ENCODE results near the gene CTSK. TPM values are rescaled to one million over a fixed set of nuclear protein-coding genes. Genes with fewer than 3 reads are reported as not detected.
"Not testable (repeated sequence)": the region's sequence is repeated elsewhere in the genome, so short reads cannot be mapped to it uniquely, and the experiment has no call there.

The CTSK gene
- total and polyA plus RNA-seq, 2 experiments from 2014 or later: 37.3 to 54.3 TPM

GRCh38 chr1:150775276-150775675, 32.8 kb downstream of the CTSK start:
- Histone ChIP-seq H3K4me3 (no peak overlapping the region), H3K4me2 (no peak overlapping the region), H3K4me1 (ENCODE audit: insufficient read depth) (no peaks in the 10 kb centered on the region), H3K9me3 (ENCODE audit: low read depth) (no peaks in the 10 kb centered on the region), H3K36me3 (replicated peaks; ENCODE audit: insufficient read depth, low read depth) (no peaks in the 10 kb centered on the region), H3K9me2 (replicated peaks; ENCODE audit: insufficient read depth) (no peaks in the 10 kb centered on the region), H2AFZ (no peak overlapping the region), H3K27me3 (no peaks in the 10 kb centered on the region), H4K20me1 (ENCODE audit: insufficient read depth, poor library complexity, severe bottlenecking) (no peaks in the 10 kb centered on the region), H3K27ac (no peak overlapping the region), H3K79me2 (no peaks in the 10 kb centered on the region)
- 98% methylated on average over 3 of the region's 3 CpGs for WGBS (ENCODE audit: low lambda C conversion rate, missing lambda C conversion rate)
- TF ChIP-seq EZH2phosphoT487 (IDR thresholded peaks at IDR 0.05; ENCODE audit: low read depth, severe bottlenecking, unreplicated experiment) (no peak), EZH2 (IDR thresholded peaks at IDR 0.05; ENCODE audit: borderline replicate concordance) (no peak), CTCF (IDR thresholded peaks at IDR 0.05; ENCODE audit: poor library complexity) (no peak)
- DNase-seq (ENCODE audit: low spot score): no peak

- Histone ChIP-seq H3K9me2 (replicated peaks; ENCODE audit: insufficient read depth) (no peaks in the 10 kb centered on the region), H3K4me1 (ENCODE audit: insufficient read depth) (no peaks in the 10 kb centered on the region), H3K9me3 (ENCODE audit: low read depth) (no peaks in the 10 kb centered on the region), H3K4me3 (no peak overlapping the region), H3K79me2 (no peaks in the 10 kb centered on the region), H3K36me3 (replicated peaks; ENCODE audit: insufficient read depth, low read depth) (no peaks in the 10 kb centered on the region), H4K20me1 (ENCODE audit: insufficient read depth, poor library complexity, severe bottlenecking) (no peaks in the 10 kb centered on the region), H3K27me3 (no peaks in the 10 kb centered on the region), H2AFZ (no peak overlapping the region), H3K4me2 (no peak overlapping the region), H3K27ac (peak overlapping the region; percentile 4)
- no peak for DNase-seq (ENCODE audit: low spot score)
- 74% methylated on average over 4 of the region's 4 CpGs for WGBS (ENCODE audit: low lambda C conversion rate, missing lambda C conversion rate)
- TF ChIP-seq CTCF (IDR thresholded peaks at IDR 0.05; ENCODE audit: poor library complexity): no peak
- no peak for TF ChIP-seq EZH2phosphoT487 (IDR thresholded peaks at IDR 0.05; ENCODE audit: low read depth, severe bottlenecking, unreplicated experiment)
- TF ChIP-seq EZH2 (IDR thresholded peaks at IDR 0.05; ENCODE audit: borderline replicate concordance): no peak
These were observed 35.7 kb downstream of the CTSK start for GRCh38 chr1:150772326-150772725.

GRCh38 chr1:150767704-150768103, 40.4 kb downstream of the CTSK start:
- not testable (repeated sequence) for H3K9me3 ChIP-seq (ENCODE audit: low read depth); H3K4me1 ChIP-seq (ENCODE audit: insufficient read depth); H3K27ac ChIP-seq; H2AFZ ChIP-seq; H3K36me3 ChIP-seq (replicated peaks; ENCODE audit: insufficient read depth, low read depth); H3K79me2 ChIP-seq; H4K20me1 ChIP-seq (ENCODE audit: insufficient read depth, poor library complexity, severe bottlenecking); H3K4me3 ChIP-seq; H3K4me2 ChIP-seq; DNase-seq (ENCODE audit: low spot score); H3K27me3 ChIP-seq; H3K9me2 ChIP-seq (replicated peaks; ENCODE audit: insufficient read depth)
- WGBS (ENCODE audit: low lambda C conversion rate, missing lambda C conversion rate): 58% methylated on average over 1 of the region's 1 CpG

- not testable (repeated sequence) for H3K4me1 ChIP-seq (ENCODE audit: insufficient read depth); H3K9me3 ChIP-seq (ENCODE audit: low read depth); H3K9me2 ChIP-seq (replicated peaks; ENCODE audit: insufficient read depth); H3K79me2 ChIP-seq; H3K36me3 ChIP-seq (replicated peaks; ENCODE audit: insufficient read depth, low read depth); H3K4me3 ChIP-seq; DNase-seq (ENCODE audit: low spot score); H4K20me1 ChIP-seq (ENCODE audit: insufficient read depth, poor library complexity, severe bottlenecking); H3K27me3 ChIP-seq
- Histone ChIP-seq H3K27ac (peak overlapping the region; percentile 84), H2AFZ (peak overlapping the region; percentile 65), H3K4me2 (peak overlapping the region; percentile 56)
- 93% methylated on average over 1 of the region's 1 CpG for WGBS (ENCODE audit: low lambda C conversion rate, missing lambda C conversion rate)
These were observed 42.1 kb downstream of the CTSK start for GRCh38 chr1:150765977-150766301.

Data from hepatocyte (in vitro differentiated cells).